Endodermal cell (in vitro differentiated cells): ENCODE results near the gene KIAA1755. TPM values are rescaled to one million over a fixed set of nuclear protein-coding genes. Genes with fewer than 3 reads are reported as not detected.

Experiments used
- DNase-seq: peaks from one replicate; pipeline ENCODE4 v3.0.0-alpha.2; 2017
- H3K27ac ChIP-seq: 2 replicates; pipeline ENCODE4 v1.5.1; 2013; ENCODE audit warnings: mild to moderate bottlenecking, low read depth, low read length, moderate library complexity
- H3K27me3 ChIP-seq: 2 replicates; pipeline ENCODE4 v1.6.1; 2013; ENCODE audit warnings: mild to moderate bottlenecking, low read length, moderate library complexity; ENCODE audit not compliant: insufficient read depth, control insufficient read depth, poor library complexity, severe bottlenecking
- H3K36me3 ChIP-seq: 2 replicates; pipeline ENCODE4 v1.7.0; 2013; ENCODE audit warnings: mild to moderate bottlenecking, low read length, moderate library complexity; ENCODE audit not compliant: control insufficient read depth, insufficient read depth
- H3K4me1 ChIP-seq: one replicate; pipeline ENCODE4 v1.7.0; 2013; ENCODE audit warnings: low read length; ENCODE audit not compliant: control insufficient read depth, insufficient read depth
- H3K4me3 ChIP-seq: 2 replicates; pipeline ENCODE4 v1.5.1; 2013; ENCODE audit warnings: mild to moderate bottlenecking, low read length, moderate library complexity
- H3K9ac ChIP-seq: 2 replicates; pipeline ENCODE4 v1.6.1; 2013; ENCODE audit warnings: mild to moderate bottlenecking, low read length, moderate library complexity; ENCODE audit not compliant: poor library complexity, severe bottlenecking; ENCODE audit errors: extremely low read depth
- H3K9me3 ChIP-seq: 2 replicates; pipeline ENCODE4 v1.6.1; 2013; ENCODE audit warnings: mild to moderate bottlenecking, low read length, moderate library complexity; ENCODE audit not compliant: control insufficient read depth
- H3K27ac Mint-ChIP-seq: 2 replicates; pipeline ENCODE4 v1.8.0; 2020; ENCODE audit warnings: mixed read lengths
- H3K27me3 Mint-ChIP-seq: 2 replicates; pipeline ENCODE4 v1.8.0; 2021; ENCODE audit warnings: mild to moderate bottlenecking, mixed read lengths; ENCODE audit not compliant: insufficient read depth
- H3K36me3 Mint-ChIP-seq: 2 replicates; pipeline ENCODE4 v1.8.0; 2020; ENCODE audit warnings: low read depth, mixed read lengths
- H3K4me1 Mint-ChIP-seq: 2 replicates; pipeline ENCODE4 v1.8.0; 2020; ENCODE audit warnings: mixed read lengths
- H3K4me3 Mint-ChIP-seq: 2 replicates; pipeline ENCODE4 v1.8.0; 2020; ENCODE audit warnings: mild to moderate bottlenecking, moderate library complexity, mixed read lengths
- H3K9me3 Mint-ChIP-seq: 2 replicates; pipeline ENCODE4 v1.8.0; 2020; ENCODE audit warnings: mild to moderate bottlenecking, mixed read lengths
- CTCF ChIP-seq: fragments of 200-600 bp; sonication (generic); conservative IDR thresholded peaks from 2 replicates; pipeline ENCODE4 v1.5.0; 2021; ENCODE audit warnings: antibody characterized with exemption, mild to moderate bottlenecking
- WGBS, 2 experiments: methylation state at CpG; one replicate each; pipeline versions ENCODE4 v1.1.5 to v1.1.7; 2013; ENCODE audit warnings: missing lambda C conversion rate in 2 of 2, mixed read lengths in 1 of 2; ENCODE audit not compliant: insufficient coverage in 1 of 2, insufficient read length in 1 of 2; 5-methylcytosine and 5-hydroxymethylcytosine counted together
- total RNA-seq, 2 donors: library from RNA; stranded (reverse); fragmentation: NEBNext Ultra II Directional in 1 of 2; extraction: Animal tissue kit (Norgen Biotek cat#: 25700) in 1 of 2; gene quantifications; 2 replicates in 1 of 2; 3 replicates in 1 of 2; pipeline ENCODE4 v1.2.1, GENCODE V29; 2021

The KIAA1755 gene
- total RNA-seq, 2 donors from 2014 or later, result not detected

GRCh38 chr20:38187517-38187916 is 73.0 kb downstream of the KIAA1755 start:
- Mint-ChIP-seq H3K27me3 (peaks cover 4% of the 10 kb centered on the region), H3K4me1 (no peaks in the 10 kb centered on the region), H3K27ac (no peak overlapping the region), H3K36me3 (no peaks in the 10 kb centered on the region), H3K4me3 (no peak overlapping the region), H3K9me3 (no peaks in the 10 kb centered on the region)
- H3K9ac ChIP-seq, result no peak overlapping the region
- H3K27me3 ChIP-seq, result no peaks in the 10 kb centered on the region
- H3K4me3 ChIP-seq, result no peak overlapping the region
- H3K9me3 ChIP-seq, result no peaks in the 10 kb centered on the region
- WGBS, 2 experiments, result 42 to 53% methylated on average over 3 to 5 of the region's 5 CpGs
- peak; percentile 76 for TF ChIP-seq CTCF
- H3K36me3 ChIP-seq, result no peaks in the 10 kb centered on the region
- H3K27ac ChIP-seq, result no peak overlapping the region
- DNase-seq, result peak; percentile 84
- no peaks in the 10 kb centered on the region for H3K4me1 ChIP-seq

- H3K4me1 ChIP-seq, result no peaks in the 10 kb centered on the region
- no peaks in the 10 kb centered on the region for H3K9me3 Mint-ChIP-seq
- H3K27ac Mint-ChIP-seq, result no peak overlapping the region
- no peaks in the 10 kb centered on the region for H3K4me1 Mint-ChIP-seq
- TF ChIP-seq CTCF, result no peak
- no peak overlapping the region for H3K4me3 Mint-ChIP-seq
- H3K36me3 Mint-ChIP-seq, result no peaks in the 10 kb centered on the region
- no peaks in the 10 kb centered on the region for H3K36me3 ChIP-seq
- WGBS, 2 experiments, result 83% methylated on average over 4 of the region's 5 CpGs
- H3K27ac ChIP-seq, result no peak overlapping the region
- H3K27me3 Mint-ChIP-seq, result peaks cover 4% of the 10 kb centered on the region
- no peaks in the 10 kb centered on the region for H3K9me3 ChIP-seq
- peak; percentile 8 for DNase-seq
- no peak overlapping the region for H3K4me3 ChIP-seq
- H3K27me3 ChIP-seq, result no peaks in the 10 kb centered on the region
- H3K9ac ChIP-seq, result no peak overlapping the region
Measured at GRCh38 chr20:38186788-38187221, 73.7 kb downstream of the KIAA1755 start.

GRCh38 chr20:38184101-38184500 is 76.4 kb downstream of the KIAA1755 start:
- Mint-ChIP-seq H3K27me3 (peaks cover 4% of the 10 kb centered on the region), H3K36me3 (no peaks in the 10 kb centered on the region), H3K4me1 (no peaks in the 10 kb centered on the region), H3K4me3 (no peak overlapping the region), H3K27ac (no peak overlapping the region), H3K9me3 (no peaks in the 10 kb centered on the region)
- H3K36me3 ChIP-seq, result no peaks in the 10 kb centered on the region
- H3K27ac ChIP-seq, result no peak overlapping the region
- WGBS, 2 experiments, result 92 to 96% methylated on average over 6 to 8 of the region's 8 CpGs
- no peaks in the 10 kb centered on the region for H3K9me3 ChIP-seq
- H3K27me3 ChIP-seq, result no peaks in the 10 kb centered on the region
- no peaks in the 10 kb centered on the region for H3K4me1 ChIP-seq
- H3K9ac ChIP-seq, result no peak overlapping the region
- no peak for TF ChIP-seq CTCF
- DNase-seq, result peak; percentile 12
- H3K4me3 ChIP-seq, result no peak overlapping the region
